DMS114 treated with DMSO at 0.1 percent for 48 hours (cell line): Measurements from ENCODE around the gene SASH1.
A peak's percentile ranks its signal among the peaks of the same experiment; 100 is the strongest.

ENCODE experiments used
- DNase-seq: peaks from one replicate; lab custom pipeline; 2025; ENCODE audit not compliant: unreplicated experiment; lab: John Stamatoyannopoulos, UW

Gene SASH1

DNA sequence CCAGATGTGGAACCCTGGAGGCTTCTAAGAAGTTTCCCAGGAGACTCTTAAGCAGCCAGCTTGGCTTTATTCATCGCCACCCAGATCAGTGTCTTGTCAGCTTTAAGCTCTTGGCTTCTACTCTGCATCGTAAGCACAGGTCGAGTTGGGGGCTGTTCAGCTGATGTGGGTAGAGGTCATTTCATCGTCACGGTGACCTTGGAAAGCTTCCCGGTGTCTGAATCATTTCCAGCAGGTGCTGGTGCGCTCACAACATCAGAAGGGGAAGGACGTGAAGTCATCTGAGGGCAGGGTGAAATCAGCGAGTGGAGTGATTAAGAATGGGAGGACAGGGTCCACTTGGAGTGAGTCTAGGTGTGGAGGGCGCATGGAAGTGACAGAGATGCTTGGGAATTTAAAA is 112.6 kb downstream of the SASH1 start:
- DNase-seq: no peak

DNA sequence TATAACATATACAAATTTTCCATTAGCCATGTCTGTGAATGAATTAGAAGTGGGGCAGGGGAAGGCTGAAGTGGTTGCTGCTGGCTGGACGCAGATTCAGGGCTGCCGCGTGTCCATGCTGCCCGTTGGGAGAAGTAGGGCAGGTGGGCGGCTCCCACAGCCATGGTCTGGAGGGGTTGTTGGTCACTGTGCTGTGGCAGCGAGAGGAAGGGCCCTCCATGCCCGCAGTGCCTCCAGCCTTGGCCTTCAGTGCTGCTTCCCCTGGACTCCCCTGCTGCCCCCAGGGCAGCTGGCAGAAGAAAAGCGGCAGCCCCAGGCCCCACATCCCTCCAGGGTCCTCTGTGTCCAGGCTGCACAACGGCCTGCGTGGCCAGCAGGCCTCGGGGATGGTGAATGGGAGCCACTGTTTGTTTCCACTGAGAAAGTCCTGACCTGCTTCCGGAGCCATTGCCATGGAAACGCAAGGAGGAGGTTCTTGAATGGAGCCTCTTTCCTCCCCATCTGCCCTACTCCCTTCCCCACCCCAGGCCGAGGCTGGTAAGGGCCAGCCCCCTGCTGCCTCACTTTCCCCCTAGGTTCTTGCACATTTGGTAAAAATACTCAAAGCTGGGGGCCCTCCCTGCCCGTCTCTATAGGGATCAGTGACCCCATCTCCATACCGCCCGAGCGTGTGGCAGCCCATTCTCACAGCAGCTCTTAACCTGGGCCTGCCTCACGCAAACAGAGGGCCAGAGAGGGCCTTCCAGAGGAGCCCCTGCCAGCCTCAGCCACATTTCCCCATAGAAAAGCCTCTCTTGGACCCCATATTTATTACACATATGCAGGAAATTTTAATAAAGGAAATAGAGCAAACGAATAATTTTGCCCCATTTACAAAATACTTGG is 113.3 kb downstream of the SASH1 start:
- DNase-seq: no peak

DNA sequence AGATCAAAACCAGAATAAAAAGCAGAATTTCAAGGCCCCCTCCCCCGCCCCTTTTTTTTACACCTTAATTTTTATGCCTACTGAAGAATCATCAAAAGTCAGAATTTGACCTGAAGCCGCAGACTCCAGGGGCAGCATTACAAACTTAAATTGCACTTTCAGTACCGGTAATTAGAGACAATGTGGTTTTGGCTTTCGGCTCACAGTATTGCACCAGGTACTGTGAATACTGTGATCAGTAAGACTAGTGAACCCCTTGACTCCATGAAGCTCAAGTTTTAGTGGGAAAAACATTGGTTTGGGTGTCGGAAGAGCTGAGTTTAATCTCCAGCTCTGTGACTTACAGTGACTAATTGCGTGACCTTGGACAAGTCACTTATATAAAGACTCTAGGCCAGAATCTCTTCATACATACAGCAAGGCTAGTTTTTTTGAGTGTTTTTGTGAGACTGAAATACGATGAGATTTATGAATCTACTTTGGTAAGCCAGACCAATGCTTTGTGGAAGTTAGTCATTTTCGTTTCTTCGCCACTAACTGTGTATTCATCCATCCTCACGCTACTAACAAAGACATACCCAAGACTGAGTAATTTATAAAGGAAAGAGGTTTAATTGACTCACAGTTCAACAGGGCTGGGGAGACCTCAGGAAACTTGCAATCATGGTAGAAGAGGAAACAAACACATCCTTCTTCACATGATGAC is 114.7 kb downstream of the SASH1 start:
- no peak for DNase-seq

DNA sequence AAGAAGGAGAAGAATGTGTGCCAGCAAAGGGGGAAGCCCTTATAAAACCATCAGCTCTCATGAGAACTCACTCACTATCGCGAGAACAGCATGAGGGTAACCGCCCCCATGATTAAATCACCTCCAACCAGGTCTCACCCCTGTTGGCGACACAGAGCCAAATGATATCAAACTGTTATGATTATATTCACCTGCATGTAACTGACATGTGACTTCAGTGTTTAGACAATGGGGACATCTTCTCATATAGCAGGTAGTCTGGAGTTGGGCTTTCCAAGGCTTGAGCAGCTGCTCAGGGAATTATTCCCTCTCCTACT is 115.2 kb downstream of the SASH1 start:
- DNase-seq: no peak

DNA sequence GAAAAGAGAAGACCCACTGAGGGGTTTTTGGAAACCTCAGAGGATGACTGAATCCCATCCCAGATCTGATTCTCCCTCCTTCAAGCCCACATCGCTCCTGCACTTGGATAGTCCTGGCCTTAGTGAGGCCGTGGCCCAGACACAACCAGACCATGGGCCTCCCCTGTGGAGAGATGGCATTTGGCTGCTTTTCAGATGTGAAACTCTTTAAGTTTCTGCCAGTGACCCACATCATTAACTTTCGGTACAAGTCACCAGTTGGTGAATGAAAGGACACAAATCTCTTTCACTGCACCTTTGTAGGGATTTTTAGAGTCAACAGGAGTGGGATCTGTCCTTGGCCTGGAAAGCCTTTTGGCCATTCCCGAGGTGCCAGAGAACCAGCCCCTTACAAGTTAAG is 116.6 kb downstream of the SASH1 start:
- no peak for DNase-seq

DNA sequence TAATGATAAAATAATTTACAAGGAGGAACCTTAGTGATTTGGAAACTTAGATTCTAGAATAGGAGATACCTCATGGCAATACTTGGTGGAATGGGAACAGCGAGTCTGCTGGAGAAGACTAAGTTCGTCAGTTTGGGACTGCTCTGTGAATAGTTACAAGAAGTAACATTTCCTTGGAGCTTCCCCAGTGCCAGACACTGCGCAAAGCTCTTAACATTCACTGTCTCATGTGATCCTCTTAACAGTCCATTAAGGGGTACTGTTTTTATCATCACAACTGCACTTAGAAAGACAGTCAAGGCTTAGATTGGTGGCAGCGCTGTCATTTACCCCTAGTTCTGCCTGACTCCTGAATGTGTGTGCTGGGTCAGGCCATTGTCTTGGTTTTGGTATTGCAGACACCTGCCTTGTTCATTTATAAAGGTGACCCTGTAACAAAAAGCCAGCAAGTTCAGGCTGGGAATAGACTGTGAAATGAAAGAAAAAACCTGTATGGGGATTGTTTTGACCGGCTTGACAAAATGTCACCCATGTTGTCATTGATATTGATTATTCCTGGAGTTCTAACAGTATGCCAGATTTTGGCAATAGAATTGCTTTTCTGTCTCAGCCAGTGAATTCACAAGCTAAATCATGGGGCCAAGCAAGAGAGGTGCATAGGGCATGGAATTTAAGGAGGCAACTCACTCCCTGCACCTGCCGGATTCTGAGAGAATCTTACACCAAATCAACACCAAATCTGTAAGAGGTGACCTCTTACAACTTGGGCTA is 118.4 kb downstream of the SASH1 start:
- DNase-seq: no peak

DNA sequence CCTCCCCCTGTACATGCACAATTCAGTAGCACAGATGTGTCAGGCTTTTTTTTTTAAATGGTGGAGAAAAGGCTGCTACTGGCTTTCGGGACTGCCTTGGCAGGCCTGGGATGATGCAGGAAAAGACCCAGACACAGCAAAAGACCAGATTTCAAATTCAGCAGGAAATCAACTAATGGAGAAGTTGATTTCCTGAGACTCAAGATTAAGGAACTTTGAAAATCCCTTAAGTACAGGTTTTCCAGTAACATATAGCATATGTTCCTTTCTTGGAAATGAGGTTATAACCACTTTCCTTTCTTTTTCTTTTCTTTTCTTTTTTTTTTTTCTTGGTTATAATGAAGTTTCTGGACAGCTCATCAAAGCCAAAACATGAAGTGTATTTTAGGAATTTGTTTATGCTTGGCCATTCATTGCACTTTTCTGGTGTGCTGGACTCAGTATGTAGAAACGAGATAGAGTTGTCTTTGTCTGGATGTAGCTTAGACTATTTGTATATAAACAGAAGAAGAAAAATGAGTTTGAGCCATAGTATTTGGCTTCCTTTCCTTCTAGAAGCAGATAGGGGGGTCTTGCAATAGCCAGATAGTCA is 119.4 kb downstream of the SASH1 start:
- no peak for DNase-seq

DNA sequence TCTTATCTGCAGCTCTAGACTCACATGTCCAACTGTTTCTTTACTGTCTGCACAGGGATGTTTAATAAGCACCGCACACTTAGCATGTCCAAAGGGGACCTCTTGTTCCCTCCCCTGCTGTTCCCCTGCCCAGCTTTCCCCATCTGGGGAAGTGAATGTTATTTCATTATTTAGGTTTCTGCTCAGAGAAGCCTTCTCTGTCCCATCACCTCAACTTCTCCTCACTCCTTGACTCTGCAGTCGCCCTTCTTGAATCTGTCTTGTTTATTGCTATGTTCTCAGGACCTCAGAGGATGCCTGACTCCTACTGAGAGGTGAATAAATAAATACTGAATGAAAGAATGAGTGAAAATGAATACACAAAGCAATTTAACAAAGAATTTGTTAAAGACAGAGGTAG is 121.0 kb downstream of the SASH1 start:
- no peak for DNase-seq

DNA sequence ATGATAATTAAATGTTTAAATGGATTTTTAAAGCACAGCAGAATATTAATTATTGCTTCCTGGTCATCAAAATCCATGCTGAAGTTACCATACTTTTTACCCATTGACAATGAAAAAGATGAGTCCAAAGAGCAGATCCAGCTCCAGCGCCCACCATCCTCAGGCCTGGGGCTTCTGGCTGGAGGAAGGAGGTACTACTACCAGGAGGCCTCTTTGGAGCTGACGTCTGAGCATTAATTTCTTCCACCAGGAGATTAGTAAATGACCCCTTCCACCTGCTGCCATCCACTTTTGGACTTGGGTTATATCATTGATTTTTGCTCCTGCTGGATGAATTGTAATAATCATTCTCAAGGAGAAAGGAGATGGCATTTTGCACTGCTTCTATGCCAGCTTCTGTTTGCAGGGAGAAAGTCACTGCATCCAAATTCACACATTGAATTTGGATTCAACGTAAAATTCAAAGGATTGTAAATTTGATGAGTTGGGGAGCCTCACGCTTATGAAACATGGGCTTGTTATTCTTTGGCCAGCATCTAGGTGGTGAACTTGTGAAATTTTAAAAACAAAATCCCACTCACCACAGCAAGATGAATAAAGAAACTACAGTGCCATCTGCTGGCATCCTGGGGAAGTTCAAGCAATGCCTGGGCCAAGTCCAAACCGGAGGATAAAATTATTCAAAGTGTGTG is 121.8 kb downstream of the SASH1 start:
- peak; percentile 41 for DNase-seq

DNA sequence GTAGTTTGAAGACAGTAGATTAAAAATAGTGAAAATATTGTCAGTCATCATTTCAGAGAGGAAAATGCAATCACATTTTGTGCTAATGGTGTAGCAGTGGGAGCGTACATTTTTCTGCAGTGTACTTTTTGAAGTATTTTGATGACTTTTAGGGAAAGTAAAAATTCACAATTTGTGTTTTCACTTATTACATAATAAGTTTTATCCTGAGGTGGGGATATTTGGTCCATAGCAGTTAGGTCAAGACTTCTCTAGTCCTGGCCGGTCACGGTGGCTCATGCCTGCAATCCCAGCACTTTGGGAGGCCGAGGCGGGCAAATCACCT is 122.3 kb downstream of the SASH1 start:
- no peak for DNase-seq

DNA sequence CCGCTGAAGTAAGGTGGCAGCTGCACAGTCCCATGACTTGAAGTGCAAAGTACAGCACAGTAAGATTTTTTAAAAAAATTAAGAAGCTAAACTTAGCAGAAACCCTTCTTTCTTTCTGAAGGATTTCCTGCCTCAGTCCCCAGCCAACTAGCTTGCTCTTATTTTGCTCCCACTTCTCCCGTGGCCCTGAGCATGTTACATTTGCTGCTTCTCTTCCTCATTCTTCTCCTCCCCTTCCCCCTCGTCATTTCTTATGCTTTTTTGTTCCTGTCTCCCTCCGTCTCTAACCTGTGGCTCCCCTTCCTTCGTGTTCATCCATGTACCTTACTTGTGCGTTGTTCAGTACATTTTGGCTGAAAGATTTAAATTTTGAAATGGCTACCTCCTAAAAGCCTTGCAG is 123.0 kb downstream of the SASH1 start:
- no peak for DNase-seq

DNA sequence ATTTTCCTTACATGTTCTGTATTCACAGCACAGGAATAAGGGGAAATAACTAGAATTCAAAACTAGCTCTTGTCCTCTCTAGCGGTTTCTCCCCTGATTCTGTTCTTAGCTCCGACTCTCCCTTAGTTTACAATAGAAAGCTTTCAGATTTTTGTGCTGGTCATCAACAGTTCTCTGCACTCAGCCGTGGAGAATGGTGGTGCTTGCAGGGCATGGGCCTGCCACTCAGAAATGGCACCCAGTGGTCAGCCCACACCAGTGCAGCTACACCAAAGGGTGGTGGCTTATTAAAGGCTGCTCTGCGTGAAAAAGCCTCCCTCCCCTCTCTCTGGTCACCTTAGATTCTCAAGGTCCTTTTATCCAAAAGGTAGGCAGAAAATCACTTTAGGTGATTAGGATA is 123.5 kb downstream of the SASH1 start:
- no peak for DNase-seq

DNA sequence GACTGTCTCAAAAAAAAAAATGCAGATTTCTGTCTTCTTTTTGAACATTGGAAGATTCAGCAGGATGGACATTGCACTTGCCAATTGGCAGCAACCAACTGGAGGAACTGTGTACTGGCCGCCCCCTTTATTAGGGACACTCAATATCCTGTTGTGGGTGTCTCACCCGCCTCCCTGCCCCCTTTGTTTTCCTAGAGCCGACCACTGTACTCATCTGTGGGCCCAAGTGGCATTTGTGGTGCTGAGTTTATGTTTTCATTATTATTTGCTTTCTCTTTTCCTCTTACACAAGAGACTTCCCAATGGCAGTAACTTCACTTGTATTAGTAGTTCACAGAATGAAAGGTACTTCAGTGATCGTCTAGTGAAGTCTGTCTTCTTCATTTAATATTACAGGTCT is 125.3 kb downstream of the SASH1 start:
- DNase-seq: no peak

DNA sequence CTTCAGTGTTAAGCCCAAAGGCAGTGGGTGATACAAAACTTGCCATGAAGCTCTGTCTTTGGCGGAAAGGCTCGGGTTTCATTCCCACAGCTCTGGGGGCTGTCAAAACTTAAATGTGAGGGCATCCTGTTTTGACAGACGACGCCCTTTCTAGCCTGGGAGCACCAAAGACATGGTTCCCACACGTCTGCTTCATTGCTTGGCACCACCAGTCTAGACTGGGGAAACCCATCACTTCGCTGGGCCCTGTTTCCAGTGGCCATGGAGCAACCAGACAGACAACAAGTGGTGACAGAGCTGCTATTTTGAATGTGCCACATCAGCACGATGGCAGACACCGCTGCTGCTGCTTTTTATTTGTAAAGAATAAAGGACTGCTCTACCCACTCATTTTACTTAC is 127.5 kb downstream of the SASH1 start:
- no peak for DNase-seq

DNA sequence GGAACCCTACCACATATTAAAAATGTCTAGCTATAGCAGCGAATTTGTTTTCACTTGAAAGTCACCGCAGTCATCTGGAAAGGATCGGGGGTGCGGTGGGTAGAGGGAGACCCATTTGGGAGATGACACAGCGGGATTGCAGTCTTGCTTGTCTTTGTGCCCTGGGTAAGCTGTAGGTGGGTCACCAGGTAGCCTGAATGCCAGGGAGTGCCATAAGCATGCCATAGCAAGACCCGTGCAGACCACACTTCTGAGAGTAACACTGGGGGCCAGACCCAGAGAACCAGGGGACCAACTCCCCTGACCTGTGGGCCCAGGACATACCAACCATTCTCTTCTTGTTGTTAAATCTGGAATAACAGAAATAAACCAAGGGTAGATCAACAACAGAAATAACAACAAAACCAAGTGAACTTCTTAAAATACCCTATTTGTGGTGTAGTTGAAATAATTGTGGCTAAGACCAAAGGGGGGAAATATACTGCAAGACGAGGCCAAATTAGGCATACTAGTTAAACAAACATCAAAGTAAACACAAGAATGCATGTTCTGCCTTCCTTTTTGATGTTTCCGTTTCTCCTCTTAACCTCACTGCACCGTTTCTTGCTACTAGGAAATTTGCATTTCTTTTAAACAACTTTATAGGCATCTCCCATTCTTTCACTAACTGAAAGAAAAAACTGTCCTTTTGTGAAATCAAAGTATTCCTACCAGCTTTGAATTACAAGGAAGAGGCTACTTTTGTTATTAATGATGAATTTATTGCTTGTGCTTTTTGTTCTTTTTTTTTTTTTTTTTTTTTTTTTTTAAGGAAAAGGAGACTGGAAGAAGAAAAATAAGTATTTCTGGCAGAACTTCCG is 128.2 kb downstream of the SASH1 start:
- no peak for DNase-seq

DNA sequence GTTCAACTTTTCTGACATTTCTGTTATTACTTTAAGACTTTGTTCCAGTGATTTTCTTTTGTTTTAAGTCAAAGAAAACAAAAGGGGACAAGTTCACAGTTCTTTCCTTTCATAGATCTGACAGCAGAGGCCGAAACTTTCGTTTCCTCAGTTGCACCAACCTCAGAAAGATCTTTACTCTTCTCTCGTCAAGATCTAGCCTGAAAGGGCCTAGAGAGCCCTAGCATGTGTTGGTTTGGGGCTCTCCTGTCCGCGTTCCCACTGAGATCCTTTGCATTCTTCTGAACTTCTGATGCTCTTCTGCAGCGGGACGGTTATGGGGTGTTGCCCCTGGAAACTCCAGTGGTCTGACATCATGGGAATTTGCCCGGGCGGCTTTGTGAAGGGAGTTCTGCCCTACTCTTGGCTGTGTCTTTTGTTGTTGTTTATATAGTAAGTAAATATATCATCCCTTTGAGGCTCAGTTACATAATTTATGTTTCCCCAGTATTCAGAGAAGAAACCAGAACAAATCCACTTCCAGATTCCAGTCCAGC is 129.1 kb downstream of the SASH1 start:
- DNase-seq: no peak

DNA sequence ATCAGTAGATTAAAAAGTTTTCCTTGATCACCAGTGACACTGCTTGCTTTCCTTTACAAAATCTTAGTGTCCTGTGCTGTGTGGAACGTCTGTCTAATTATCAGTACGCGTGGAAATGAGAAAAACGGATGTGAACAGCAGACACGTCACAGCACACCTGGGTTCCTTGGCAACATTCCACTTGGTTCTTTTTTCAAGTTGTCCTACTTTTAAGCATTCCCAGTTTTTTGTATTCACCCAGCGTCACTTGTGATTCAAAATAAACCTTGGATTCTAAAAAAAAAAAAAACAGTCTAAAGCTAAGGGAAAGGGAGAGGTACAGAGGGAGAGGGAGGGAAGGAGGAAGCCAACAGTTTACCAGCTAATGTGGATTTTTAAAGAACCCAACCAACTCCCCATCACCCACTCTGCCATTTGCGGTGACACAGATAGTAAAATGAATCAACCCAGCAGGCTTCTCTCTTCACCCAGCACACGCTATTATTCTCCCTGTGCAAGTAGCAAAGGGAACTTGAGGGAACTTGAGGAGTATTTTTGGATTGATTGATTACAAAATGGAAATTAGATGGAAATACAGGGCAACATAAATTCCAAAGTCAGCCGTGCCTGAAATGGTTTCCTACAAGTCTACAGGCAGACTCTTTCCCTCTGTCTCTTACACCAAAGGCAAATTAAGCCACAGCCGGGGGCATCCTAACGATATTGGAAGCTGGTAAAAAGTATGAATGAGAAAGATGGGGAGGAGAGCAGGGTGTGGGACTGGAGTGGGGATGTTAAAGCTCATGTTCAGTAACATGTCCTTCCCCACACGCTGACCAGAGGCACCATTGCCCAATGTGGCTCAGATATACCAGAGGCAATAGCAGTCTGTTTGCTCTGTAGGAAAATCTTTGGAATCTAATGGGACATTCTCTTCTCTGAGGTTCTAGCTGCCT is 129.8 kb downstream of the SASH1 start:
- DNase-seq: no peak

DNA sequence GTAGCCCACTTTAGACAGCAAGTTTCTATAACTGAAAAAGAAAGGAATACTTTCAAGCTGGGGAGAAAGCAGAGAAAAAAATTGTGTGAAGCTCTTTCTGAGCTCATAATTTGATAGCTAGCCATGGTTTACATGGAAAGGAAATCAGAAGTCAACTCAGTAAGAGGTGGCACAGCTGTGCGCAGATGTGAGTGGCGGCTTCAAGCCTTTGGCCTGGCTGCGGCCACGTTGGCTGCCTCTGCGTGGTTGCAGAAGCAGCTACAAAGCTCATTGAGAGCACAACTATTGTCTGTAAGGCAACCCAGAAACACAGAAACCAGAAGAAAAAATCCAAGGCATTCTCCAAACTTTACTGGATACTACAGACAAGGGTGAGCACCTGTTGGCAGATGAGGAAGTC is 136.9 kb downstream of the SASH1 start:
- no peak for DNase-seq

DNA sequence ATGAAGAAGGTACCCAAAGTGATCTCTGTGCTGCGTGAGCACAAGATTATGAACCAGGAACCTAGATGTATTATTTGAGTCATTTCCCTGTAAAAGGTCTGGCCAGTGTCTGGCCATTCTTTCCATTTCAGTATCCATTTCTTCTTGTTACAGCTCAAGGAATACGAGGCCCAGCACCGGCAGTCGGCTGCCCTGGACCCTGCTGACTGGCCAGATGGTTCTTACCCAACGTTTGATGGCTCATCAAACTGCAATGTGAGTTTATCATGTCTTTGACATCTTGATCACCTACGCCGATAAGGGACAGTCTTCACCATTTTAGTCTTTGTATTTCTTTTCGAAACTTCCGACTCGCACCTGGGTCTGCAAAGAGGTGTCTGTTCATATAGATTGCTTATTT is 144.8 kb downstream of the SASH1 start:
- no peak for DNase-seq
